Gastrocnemius medialis (tissue), 4 donors: ENCODE measurements around the gene ATP5MG. TPM values are rescaled to one million over a fixed set of nuclear protein-coding genes. Genes with fewer than 3 reads are reported as not detected.

Experiments
- ATAC-seq, 2 donors: fragments of 150-250 bp; one replicate each; pipeline ENCODE4 v1.9.1; 2016
- DNase-seq, 2 donors: peaks; one replicate each; pipeline ENCODE4 v3.0.0-alpha.2; 2019
- H3K27ac ChIP-seq, 4 donors: fragments of 200-600 bp; sonication (generic); 1 replicate in 1 of 4; 2 replicates in 3 of 4; pipeline ENCODE4 v1.5.1; 2016 to 2018; ENCODE audit warnings: mild to moderate bottlenecking in 2 of 4, moderate library complexity in 1 of 4
- H3K27me3 ChIP-seq, 3 donors: fragments of 200-600 bp; sonication (generic) in 2 of 3; 1 replicate in 1 of 3; 2 replicates in 2 of 3; pipeline versions ENCODE4 v1.5.1 to v1.6.0; 2016 to 2019; ENCODE audit warnings: mild to moderate bottlenecking in 1 of 3, moderate library complexity in 1 of 3
- H3K36me3 ChIP-seq, 2 donors: fragments of 200-600 bp; sonication (generic) in 1 of 2; one replicate each; pipeline ENCODE4 v1.5.1; 2017 to 2018
- H3K4me1 ChIP-seq, 2 donors: fragments of 200-600 bp; sonication (generic) in 1 of 2; one replicate each; pipeline ENCODE4 v1.5.1; 2016 to 2017; ENCODE audit warnings: mild to moderate bottlenecking in 2 of 2
- H3K4me3 ChIP-seq, 4 donors: fragments of 200-600 bp; sonication (generic) in 3 of 4; 1 replicate in 1 of 4; 2 replicates in 3 of 4; pipeline ENCODE4 v1.5.1; 2016 to 2019; ENCODE audit warnings: mild to moderate bottlenecking in 2 of 4
- H3K9me3 ChIP-seq, 3 donors: fragments of 200-600 bp; sonication (generic) in 2 of 3; 1 replicate in 1 of 3; 2 replicates in 2 of 3; pipeline ENCODE4 v1.5.1; 2016 to 2019
- CTCF ChIP-seq, 5 experiments: fragments of 450-650 bp in 3 of 5; fragments of 200-600 bp in 2 of 5; sonication (generic) in 2 of 5; IDR thresholded peaks in 4 of 5; conservative IDR thresholded peaks in 1 of 5; 1 replicate in 4 of 5; 2 replicates in 1 of 5; pipeline ENCODE4 v1.5.1; 2016 to 2019; ENCODE audit warnings: antibody characterized with exemption in 5 of 5, mild to moderate bottlenecking in 3 of 5, moderate library complexity in 3 of 5
- POLR2A ChIP-seq, 2 donors: fragments of 450-650 bp; IDR thresholded peaks; one replicate each; pipeline ENCODE4 v1.6.1; 2017; ENCODE audit warnings: antibody characterized with exemption in 2 of 2, mild to moderate bottlenecking in 2 of 2, moderate library complexity in 2 of 2
- in situ Hi-C, 4 donors: fragments of 200-750 bp; cut with MboI; loops; one replicate each; pipeline versions ENCODE4 v1.15.0 to v1.8.0; 2017; ENCODE audit warnings: low sequenced_read_pairs in 4 of 4
- intact Hi-C: fragments of 100-400 bp; cut with DNase I; formaldehyde crosslinking; loops from one replicate; pipeline ENCODE4 v1.15.1; 2023; ENCODE audit warnings: low total_unique reads
- total RNA-seq, 4 donors: library from RNA; depleted of rRNA; stranded (reverse); fragments of >200 nt; gene quantifications; one replicate each; pipeline versions ENCODE4 v1.1.0 to v1.2.3, GENCODE V29; 2016

Gene ATP5MG
- total RNA-seq, 4 donors from 2014 or later, result 46.9 to 90.6 (median 55.4) TPM

DNA sequence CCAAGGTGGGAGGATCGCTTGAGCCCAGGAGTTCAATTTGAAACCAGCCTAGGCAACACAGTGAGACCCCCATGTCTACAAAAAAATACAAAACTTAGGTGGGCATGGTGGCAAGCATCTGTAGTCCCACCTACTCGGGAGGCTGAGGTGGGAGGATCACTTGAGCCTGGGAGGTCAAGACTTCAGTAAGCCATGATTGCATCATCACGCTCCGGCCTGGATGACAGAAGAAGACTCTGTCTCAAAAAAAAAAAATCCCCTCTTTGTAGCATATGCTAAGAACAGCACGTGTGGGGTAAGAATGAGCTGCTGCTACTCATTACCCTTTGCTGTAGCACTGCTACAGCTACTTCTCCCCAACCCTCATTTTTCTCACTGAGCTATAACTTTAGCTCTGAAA lies 27.5 kb upstream of the ATP5MG start:
- intact Hi-C loops, result loop anchor here (5.0 kb wide), 1 partner anchor 113 kb away; no protein-coding TSS in a partner anchor
- in situ Hi-C loops, result no loop called here

GRCh38 chr11:118374729-118375128 lies 26.7 kb upstream of the ATP5MG start:
- Histone ChIP-seq H3K36me3 (peaks cover 6 to 98% of the 10 kb centered on the region in 2 donors), H3K4me1 (peaks cover 7 to 10% of the 10 kb centered on the region in 2 donors), H3K9me3 (no peaks in the 10 kb centered on the region), H3K4me3 (no peak overlapping the region), H3K27me3 (no peaks in the 10 kb centered on the region), H3K27ac (no peak overlapping the region)
- TF ChIP-seq POLR2A (IDR thresholded peaks at IDR 0.05) (no peak), CTCF (IDR thresholded peaks at IDR 0.05 in 4 of 5, conservative IDR thresholded peaks at IDR 0.05 in 1 of 5) (no peak)
- DNase-seq (no peak), ATAC-seq (no peak)
- in situ Hi-C loops (loop anchor here in 2 of 4 donors (25.0 kb wide), 2 partner anchors 113 to 388 kb away; no protein-coding TSS in a partner anchor), intact Hi-C loops (loop anchor here (5.0 kb wide), 1 partner anchor 113 kb away; no protein-coding TSS in a partner anchor)

More for the DNA sequence above, 27.5 kb upstream of the ATP5MG start:
- Histone ChIP-seq H3K27ac (no peak overlapping the region), H3K9me3 (no peaks in the 10 kb centered on the region), H3K27me3 (no peaks in the 10 kb centered on the region), H3K36me3 (peaks cover 6 to 99% of the 10 kb centered on the region in 2 donors), H3K4me1 (peaks cover 0 to 1% of the 10 kb centered on the region in 2 donors), H3K4me3 (no peak overlapping the region)
- no peak for DNase-seq
- no peak for ATAC-seq
- TF ChIP-seq POLR2A (IDR thresholded peaks at IDR 0.05) (no peak), CTCF (IDR thresholded peaks at IDR 0.05 in 4 of 5, conservative IDR thresholded peaks at IDR 0.05 in 1 of 5) (no peak)

DNA sequence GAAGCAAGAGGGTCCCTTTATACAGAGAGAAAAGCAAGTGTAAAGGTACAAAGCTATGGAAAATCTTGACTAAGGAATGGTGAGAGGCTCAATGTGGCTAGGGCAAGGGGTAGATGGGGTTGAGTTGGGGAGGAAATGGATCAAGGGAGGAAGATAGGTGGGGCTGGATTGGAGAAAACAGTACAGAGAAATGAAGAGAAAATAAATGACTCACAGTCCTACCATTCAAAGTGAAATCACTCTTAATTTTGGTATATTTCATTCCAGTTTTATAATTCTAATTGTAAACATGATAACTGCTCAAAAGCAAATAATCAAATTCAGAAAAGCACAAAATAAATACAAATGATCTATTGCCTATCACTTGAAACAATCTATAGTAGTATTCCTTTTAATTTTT lies 25.4 kb upstream of the ATP5MG start:
- in situ Hi-C loops (loop anchor here in 2 of 4 donors (25.0 kb wide), 2 partner anchors 111 to 386 kb away; no protein-coding TSS in a partner anchor), intact Hi-C loops (no loop called here)
- H3K9me3 ChIP-seq, result no peaks in the 10 kb centered on the region
- H3K4me1 ChIP-seq, result peaks cover 17 to 20% of the 10 kb centered on the region in 2 donors
- ATAC-seq (no peak), DNase-seq (no peak)
- peaks cover 6 to 93% of the 10 kb centered on the region in 2 donors for H3K36me3 ChIP-seq
- H3K27ac ChIP-seq, result no peak overlapping the region
- TF ChIP-seq CTCF (IDR thresholded peaks at IDR 0.05 in 4 of 5, conservative IDR thresholded peaks at IDR 0.05 in 1 of 5), result no peak
- no peak for TF ChIP-seq POLR2A (IDR thresholded peaks at IDR 0.05)
- H3K4me3 ChIP-seq, result no peak overlapping the region
- no peaks in the 10 kb centered on the region for H3K27me3 ChIP-seq

GRCh38 chr11:118379497-118379896 lies 21.9 kb upstream of the ATP5MG start:
- Histone ChIP-seq H3K36me3 (peaks cover 6 to 93% of the 10 kb centered on the region in 2 donors), H3K9me3 (no peaks in the 10 kb centered on the region), H3K4me1 (peaks cover 17 to 21% of the 10 kb centered on the region in 2 donors), H3K27me3 (no peaks in the 10 kb centered on the region), H3K4me3 (no peak overlapping the region), H3K27ac (peak overlapping the region; percentile 67 to 79 (median 77))
- DNase-seq (no peak), ATAC-seq (no peak)
- in situ Hi-C loops (loop anchor here in 2 of 4 donors (25.0 kb wide), 2 partner anchors 108 to 383 kb away; no protein-coding TSS in a partner anchor), intact Hi-C loops (no loop called here)
- TF ChIP-seq POLR2A (IDR thresholded peaks at IDR 0.05) (no peak), CTCF (IDR thresholded peaks at IDR 0.05 in 4 of 5, conservative IDR thresholded peaks at IDR 0.05 in 1 of 5) (no peak)
